OCI-LY3 (cell line): ENCODE measurements around the gene TEDC1.

Experiments used
- H2AFZ ChIP-seq: fragments of 200-600, 300-600 bp; shearing (Covaris generic); 2 replicates; pipeline ENCODE4 v1.6.0; 2014; ENCODE audit warnings: antibody characterized with exemption, low read depth, low read length
- H3K27ac ChIP-seq: fragments of 200-600, 300-600 bp; sonication (generic); 2 replicates; pipeline ENCODE4 v1.5.1; 2014; ENCODE audit warnings: mild to moderate bottlenecking, low read length, moderate library complexity, mixed read lengths
- H3K27me3 ChIP-seq: fragments of 200-600, 300-600 bp; sonication (generic); 2 replicates; pipeline ENCODE4 v1.6.1; 2014; ENCODE audit warnings: low read depth, low read length, mixed read lengths
- H3K36me3 ChIP-seq: fragments of 200-600, 300-600 bp; sonication (generic); replicated peaks from 2 replicates; pipeline ENCODE3; 2014; ENCODE audit warnings: low read depth, low read length, mixed read lengths
- H3K4me1 ChIP-seq: fragments of 300-600, 200-600 bp; sonication (generic); 2 replicates; pipeline ENCODE4 v1.6.1; 2014; ENCODE audit warnings: low read length, mixed read lengths
- H3K4me2 ChIP-seq: fragments of 200-600, 300-600 bp; sonication (generic); 2 replicates; pipeline ENCODE4 v1.6.1; 2014; ENCODE audit warnings: low read length, mixed read lengths
- H3K4me3 ChIP-seq: fragments of 300-600, 200-600 bp; sonication (generic); 2 replicates; pipeline ENCODE4 v1.5.1; 2014; ENCODE audit warnings: antibody characterized with exemption, mild to moderate bottlenecking, low read length, moderate library complexity
- H3K79me2 ChIP-seq: fragments of 300-600, 200-600 bp; shearing (Covaris generic); 2 replicates; pipeline ENCODE4 v1.6.1; 2014; ENCODE audit warnings: mild to moderate bottlenecking, low read length, mixed read lengths
- H3K9ac ChIP-seq: fragments of 300-600, 200-600 bp; shearing (Covaris generic); 2 replicates; pipeline ENCODE4 v1.6.0; 2014; ENCODE audit warnings: mild to moderate bottlenecking, low read length, moderate library complexity
- H3K9me3 ChIP-seq: fragments of 200-600, 300-600 bp; shearing (Covaris generic); 2 replicates; pipeline ENCODE4 v1.6.1; 2014; ENCODE audit warnings: low read length, mixed read lengths; ENCODE audit not compliant: insufficient read depth
- H4K20me1 ChIP-seq: fragments of 200-600, 300-600 bp; sonication (generic); 2 replicates; pipeline ENCODE4 v1.6.1; 2016; ENCODE audit warnings: low read length, mixed read lengths; ENCODE audit not compliant: insufficient read depth
- EZH2phosphoT487 ChIP-seq: fragments of 200-600 bp; shearing (Covaris generic); IDR thresholded peaks from 2 replicates; pipeline ENCODE4 v1.6.1; 2018; ENCODE audit warnings: antibody characterized with exemption, mixed run types, low read depth
- TF ChIP-seq, protein P1 (sequence below): fragments of 200-600, 300-600 bp; sonication (generic); IDR thresholded peaks from 2 replicates; pipeline ENCODE4 v1.5.1; 2014; ENCODE audit warnings: antibody characterized with exemption, low read length, low read depth

Gene TEDC1

DNA sequence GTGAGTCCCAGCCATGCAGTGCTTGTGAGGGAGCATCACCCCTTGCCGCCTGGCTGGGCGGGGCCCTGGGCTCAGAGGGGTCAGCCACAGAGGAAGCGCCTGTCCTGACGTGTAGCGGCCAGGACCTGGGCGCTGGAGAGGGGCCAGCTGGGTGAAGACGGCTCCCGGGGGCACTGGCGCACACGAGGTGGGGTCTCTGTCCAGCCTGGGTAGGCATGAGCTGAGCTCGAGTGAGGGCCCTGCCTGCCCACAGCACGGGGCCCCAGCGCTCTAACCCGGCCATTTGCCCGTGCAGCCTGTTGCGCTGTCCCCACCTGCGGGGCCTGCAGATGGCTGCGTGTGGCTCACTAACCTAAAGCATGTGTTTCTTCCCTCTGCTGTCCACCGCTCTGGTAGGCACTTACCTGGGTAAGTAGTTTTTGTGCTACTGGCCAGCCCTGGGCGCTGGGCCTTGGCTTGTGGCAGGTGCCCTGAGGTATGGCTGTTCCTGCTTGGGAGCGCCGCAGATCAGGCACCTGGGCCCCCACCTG lies 23.0 kb upstream of the TEDC1 start:
- no peak overlapping the region for H3K4me3 ChIP-seq
- no peaks in the 10 kb centered on the region for H3K79me2 ChIP-seq
- H3K36me3 ChIP-seq: peaks cover 13% of the 10 kb centered on the region
- no peaks in the 10 kb centered on the region for H3K4me1 ChIP-seq
- no peak for TF ChIP-seq EZH2phosphoT487
- TF ChIP-seq, protein P1, sequence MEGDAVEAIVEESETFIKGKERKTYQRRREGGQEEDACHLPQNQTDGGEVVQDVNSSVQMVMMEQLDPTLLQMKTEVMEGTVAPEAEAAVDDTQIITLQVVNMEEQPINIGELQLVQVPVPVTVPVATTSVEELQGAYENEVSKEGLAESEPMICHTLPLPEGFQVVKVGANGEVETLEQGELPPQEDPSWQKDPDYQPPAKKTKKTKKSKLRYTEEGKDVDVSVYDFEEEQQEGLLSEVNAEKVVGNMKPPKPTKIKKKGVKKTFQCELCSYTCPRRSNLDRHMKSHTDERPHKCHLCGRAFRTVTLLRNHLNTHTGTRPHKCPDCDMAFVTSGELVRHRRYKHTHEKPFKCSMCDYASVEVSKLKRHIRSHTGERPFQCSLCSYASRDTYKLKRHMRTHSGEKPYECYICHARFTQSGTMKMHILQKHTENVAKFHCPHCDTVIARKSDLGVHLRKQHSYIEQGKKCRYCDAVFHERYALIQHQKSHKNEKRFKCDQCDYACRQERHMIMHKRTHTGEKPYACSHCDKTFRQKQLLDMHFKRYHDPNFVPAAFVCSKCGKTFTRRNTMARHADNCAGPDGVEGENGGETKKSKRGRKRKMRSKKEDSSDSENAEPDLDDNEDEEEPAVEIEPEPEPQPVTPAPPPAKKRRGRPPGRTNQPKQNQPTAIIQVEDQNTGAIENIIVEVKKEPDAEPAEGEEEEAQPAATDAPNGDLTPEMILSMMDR: no peak
- no peak overlapping the region for H2AFZ ChIP-seq
- no peak overlapping the region for H3K4me2 ChIP-seq
- H3K27ac ChIP-seq: no peak overlapping the region
- H3K27me3 ChIP-seq: no peaks in the 10 kb centered on the region
- H3K9ac ChIP-seq: no peak overlapping the region
- H4K20me1 ChIP-seq: no peaks in the 10 kb centered on the region
- no peaks in the 10 kb centered on the region for H3K9me3 ChIP-seq

DNA sequence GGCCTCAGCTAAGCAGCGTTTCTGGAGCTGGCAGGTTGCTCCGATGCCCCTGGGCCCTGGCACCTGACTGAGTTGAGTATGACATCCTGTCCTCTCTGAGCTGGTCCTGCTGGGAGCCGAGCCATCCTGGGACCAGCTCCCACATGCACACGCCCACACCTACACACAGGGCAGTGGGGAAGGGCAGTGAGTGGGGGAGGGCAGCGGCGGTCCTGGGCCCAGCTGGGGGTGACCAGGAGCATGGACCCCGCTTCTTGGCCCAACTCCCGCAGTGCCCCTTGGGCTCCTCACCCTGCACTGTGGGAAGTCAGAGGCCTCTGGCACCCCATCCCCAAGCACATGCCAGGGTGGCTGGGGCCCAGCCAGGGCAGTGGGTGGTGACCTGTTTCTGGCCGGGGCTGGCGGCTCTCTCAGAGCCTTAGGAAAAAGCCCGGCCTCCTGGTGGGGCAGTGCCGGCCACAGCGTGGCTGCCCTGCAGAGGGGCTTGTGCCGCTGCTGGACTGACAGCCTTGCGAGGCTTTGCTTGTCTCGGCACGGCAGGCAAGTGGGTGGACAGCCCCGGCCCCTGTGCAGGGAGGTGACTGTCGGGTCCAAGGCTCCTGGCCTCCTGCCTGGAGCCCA lies 22.3 kb upstream of the TEDC1 start:
- Histone ChIP-seq H3K36me3 (peaks cover 6% of the 10 kb centered on the region), H4K20me1 (no peaks in the 10 kb centered on the region)

GRCh38 chr14:105469456-105470349 lies 21.3 kb upstream of the TEDC1 start:
- Histone ChIP-seq H3K4me2 (no peak overlapping the region), H4K20me1 (no peaks in the 10 kb centered on the region)

More for the DNA sequence above, 22.3 kb upstream of the TEDC1 start:
- H2AFZ ChIP-seq: no peak overlapping the region
- no peaks in the 10 kb centered on the region for H3K79me2 ChIP-seq
- H3K9me3 ChIP-seq: no peaks in the 10 kb centered on the region
- no peak overlapping the region for H3K9ac ChIP-seq
- H3K4me2 ChIP-seq: no peak overlapping the region
- H3K27me3 ChIP-seq: no peaks in the 10 kb centered on the region
- H3K4me1 ChIP-seq: peaks cover 2% of the 10 kb centered on the region; the same call in 1 of the 2 replicates
- H3K27ac ChIP-seq: no peak overlapping the region
- no peak for TF ChIP-seq EZH2phosphoT487
- no peak overlapping the region for H3K4me3 ChIP-seq

GRCh38 chr14:105470350-105471296 lies 20.4 kb upstream of the TEDC1 start:
- no peak overlapping the region for H3K9ac ChIP-seq
- H3K36me3 ChIP-seq: no peaks in the 10 kb centered on the region
- H3K4me3 ChIP-seq: no peak overlapping the region
- no peak overlapping the region for H3K27ac ChIP-seq
- no peaks in the 10 kb centered on the region for H3K9me3 ChIP-seq
- no peaks in the 10 kb centered on the region for H3K79me2 ChIP-seq
- no peak overlapping the region for H3K4me2 ChIP-seq
- H3K4me1 ChIP-seq: peaks cover 4% of the 10 kb centered on the region; the same call in 1 of the 2 replicates
- H2AFZ ChIP-seq: no peak overlapping the region
- H3K27me3 ChIP-seq: no peaks in the 10 kb centered on the region
- no peak for TF ChIP-seq EZH2phosphoT487
- H4K20me1 ChIP-seq: no peaks in the 10 kb centered on the region

More at GRCh38 chr14:105469456-105470349, 21.3 kb upstream of the TEDC1 start:
- H3K27ac ChIP-seq: no peak overlapping the region
- H2AFZ ChIP-seq: no peak overlapping the region
- TF ChIP-seq, protein P1: no peak
- H3K4me3 ChIP-seq: no peak overlapping the region
- peaks cover 2% of the 10 kb centered on the region for H3K36me3 ChIP-seq
- no peaks in the 10 kb centered on the region for H3K9me3 ChIP-seq
- peaks cover 4% of the 10 kb centered on the region; the same call in 1 of the 2 replicates for H3K4me1 ChIP-seq
- no peak overlapping the region for H3K9ac ChIP-seq
- H3K79me2 ChIP-seq: no peaks in the 10 kb centered on the region
- no peaks in the 10 kb centered on the region for H3K27me3 ChIP-seq
